Endothelial cell (in vitro differentiated cells): Measurements from ENCODE around the gene CCDC152. TPM values are rescaled to one million over a fixed set of nuclear protein-coding genes. Genes with fewer than 3 reads are reported as not detected.

Experiments used
- DNase-seq: peaks from one replicate; pipeline ENCODE4 v3.0.0; 2021; ENCODE audit warnings: low spot score
- H3K27ac Mint-ChIP-seq: one replicate; pipeline ENCODE4 v1.8.0; 2021; ENCODE audit warnings: mixed read lengths, inconsistent platforms; ENCODE audit not compliant: unreplicated experiment
- H3K27me3 Mint-ChIP-seq: one replicate; pipeline ENCODE4 v1.8.0; 2021; ENCODE audit warnings: mild to moderate bottlenecking, moderate library complexity, mixed read lengths, inconsistent platforms; ENCODE audit not compliant: unreplicated experiment
- H3K36me3 Mint-ChIP-seq: one replicate; pipeline ENCODE4 v1.8.0; 2021; ENCODE audit warnings: mild to moderate bottlenecking, low read depth, mixed read lengths, inconsistent platforms; ENCODE audit not compliant: unreplicated experiment
- H3K4me1 Mint-ChIP-seq: one replicate; pipeline ENCODE4 v1.8.0; 2021; ENCODE audit warnings: mild to moderate bottlenecking, mixed read lengths, inconsistent platforms; ENCODE audit not compliant: unreplicated experiment
- H3K4me3 Mint-ChIP-seq: one replicate; pipeline ENCODE4 v1.8.0; 2021; ENCODE audit warnings: mild to moderate bottlenecking, mixed read lengths, inconsistent platforms; ENCODE audit not compliant: unreplicated experiment
- H3K9me3 Mint-ChIP-seq: one replicate; pipeline ENCODE4 v1.8.0; 2021; ENCODE audit warnings: mixed read lengths, inconsistent platforms; ENCODE audit not compliant: unreplicated experiment
- CTCF ChIP-seq: fragments of 200-600 bp; sonication (generic); IDR thresholded peaks from one replicate; pipeline ENCODE4 v1.5.0; 2021; ENCODE audit warnings: antibody characterized with exemption; ENCODE audit not compliant: unreplicated experiment
- total RNA-seq: library from RNA; stranded (reverse); fragmentation: NEBNext Ultra II Directional; extraction: Animal tissue kit (Norgen Biotek cat#: 25700); gene quantifications from one replicate; pipeline ENCODE4 v1.2.1, GENCODE V29; 2021; ENCODE audit not compliant: unreplicated experiment

CCDC152 gene
- total RNA-seq, 1 donor from 2014 or later, result 2.8 TPM

GRCh38 chr5:42806004-42806700, 49.5 kb downstream of the CCDC152 start:
- H3K27me3 Mint-ChIP-seq, result no peaks in the 10 kb centered on the region
- H3K9me3 Mint-ChIP-seq, result no peaks in the 10 kb centered on the region
- no peaks in the 10 kb centered on the region for H3K36me3 Mint-ChIP-seq
- peaks cover 16% of the 10 kb centered on the region for H3K4me1 Mint-ChIP-seq
- H3K4me3 Mint-ChIP-seq, result no peak overlapping the region
- no peak overlapping the region for H3K27ac Mint-ChIP-seq
- no peak for TF ChIP-seq CTCF
- no peak for DNase-seq

GRCh38 chr5:42806701-42807262, 50.2 kb downstream of the CCDC152 start:
- Mint-ChIP-seq H3K27ac (no peak overlapping the region), H3K4me1 (peaks cover 21% of the 10 kb centered on the region), H3K4me3 (no peak overlapping the region), H3K9me3 (no peaks in the 10 kb centered on the region), H3K36me3 (no peaks in the 10 kb centered on the region), H3K27me3 (no peaks in the 10 kb centered on the region)
- DNase-seq, result no peak
- no peak for TF ChIP-seq CTCF

GRCh38 chr5:42807722-42808447, 51.3 kb downstream of the CCDC152 start:
- H3K4me1 Mint-ChIP-seq, result peaks cover 31% of the 10 kb centered on the region
- H3K27ac Mint-ChIP-seq, result no peak overlapping the region
- no peaks in the 10 kb centered on the region for H3K27me3 Mint-ChIP-seq
- no peak for TF ChIP-seq CTCF
- DNase-seq, result no peak
- H3K4me3 Mint-ChIP-seq, result no peak overlapping the region
- H3K9me3 Mint-ChIP-seq, result no peaks in the 10 kb centered on the region
- H3K36me3 Mint-ChIP-seq, result no peaks in the 10 kb centered on the region

GRCh38 chr5:42808888-42809611, 52.4 kb downstream of the CCDC152 start:
- H3K4me3 Mint-ChIP-seq, result no peak overlapping the region
- H3K27me3 Mint-ChIP-seq, result no peaks in the 10 kb centered on the region
- H3K4me1 Mint-ChIP-seq, result peaks cover 37% of the 10 kb centered on the region

More at GRCh38 chr5:42808888-42809611, 52.4 kb downstream of the CCDC152 start:
- no peak for DNase-seq
- Mint-ChIP-seq H3K36me3 (no peaks in the 10 kb centered on the region), H3K27ac (no peak overlapping the region), H3K9me3 (no peaks in the 10 kb centered on the region)
- no peak for TF ChIP-seq CTCF
